Aortic smooth muscle cell (primary cell): ENCODE results near the gene AUH. TPM values are rescaled to one million over a fixed set of nuclear protein-coding genes. Genes with fewer than 3 reads are reported as not detected.

ENCODE experiments used
- total RNA-seq: library from RNA; depleted of rRNA; stranded (reverse); fragments of >200 nt; gene quantifications from 2 replicates; pipeline ENCODE4 v1.2.3, GENCODE V29; 2014

The AUH gene, protein sequence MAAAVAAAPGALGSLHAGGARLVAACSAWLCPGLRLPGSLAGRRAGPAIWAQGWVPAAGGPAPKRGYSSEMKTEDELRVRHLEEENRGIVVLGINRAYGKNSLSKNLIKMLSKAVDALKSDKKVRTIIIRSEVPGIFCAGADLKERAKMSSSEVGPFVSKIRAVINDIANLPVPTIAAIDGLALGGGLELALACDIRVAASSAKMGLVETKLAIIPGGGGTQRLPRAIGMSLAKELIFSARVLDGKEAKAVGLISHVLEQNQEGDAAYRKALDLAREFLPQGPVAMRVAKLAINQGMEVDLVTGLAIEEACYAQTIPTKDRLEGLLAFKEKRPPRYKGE
- 21.8 and 22.9 TPM in 2 replicates for total RNA-seq

DNA sequence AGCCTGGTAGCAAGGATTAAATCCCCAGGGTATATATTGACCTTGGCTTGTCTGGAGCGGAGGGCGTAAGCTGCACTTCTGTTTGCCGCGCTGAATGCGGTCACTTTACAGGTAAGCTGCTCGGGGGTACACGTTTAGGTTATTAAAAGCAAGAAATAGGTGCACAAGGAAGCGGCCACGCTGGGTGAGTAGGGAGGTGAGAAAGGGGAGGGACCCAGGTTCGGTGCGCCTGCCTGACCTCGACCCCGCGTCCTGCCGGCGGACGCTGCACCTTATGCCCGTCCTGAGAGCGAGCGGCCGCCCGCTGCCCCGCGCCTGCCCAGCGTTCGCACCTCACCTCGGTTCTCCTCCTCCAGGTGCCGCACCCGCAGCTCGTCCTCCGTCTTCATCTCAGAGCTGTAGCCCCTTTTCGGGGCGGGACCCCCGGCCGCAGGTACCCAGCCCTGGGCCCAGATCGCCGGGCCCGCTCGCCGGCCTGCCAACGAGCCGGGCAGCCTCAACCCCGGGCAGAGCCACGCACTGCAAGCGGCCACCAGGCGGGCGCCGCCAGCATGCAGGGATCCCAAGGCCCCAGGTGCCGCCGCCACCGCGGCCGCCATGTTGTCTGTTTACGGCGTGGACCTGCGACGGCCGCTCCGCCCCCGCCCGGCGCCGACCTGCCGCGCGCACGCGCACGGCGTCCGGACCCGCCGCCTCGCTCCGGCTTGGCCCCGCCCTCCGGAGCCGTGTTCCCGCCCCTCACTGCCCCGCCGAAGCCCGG, at the start of gene AUH:
Gene AUH (minus strand): TSS at position 628 of the 760 bp plus-strand sequence. CDS start 29 bp downstream, at position 599.

Other genes starting within 250 kb of the AUH start
- gene NFIL3, start 61.9 kb upstream of the AUH start, total RNA-seq = 7.7 and 10.5 TPM in 2 replicates